T-cell (primary cell): ENCODE results near the gene PCYT2. TPM values are rescaled to one million over a fixed set of nuclear protein-coding genes. Genes with fewer than 3 reads are reported as not detected.

Source experiments
- ATAC-seq, 4 experiments: fragments of 200-7000 bp in 3 of 4; fragments of 150-1000 bp in 1 of 4; cut with Tn5 transposase; replicated peaks in 1 of 4; 1 replicate in 3 of 4; 2 replicates in 1 of 4; pipeline ENCODE4 v1.10.0; 2021; ENCODE audit warnings: moderate library complexity in 3 of 4, mild to moderate bottlenecking in 2 of 4, moderate number of reproducible peaks in 1 of 4
- CTCF ChIA-PET, 2 donors: fragments of 300-600 bp; sonication (Branson Sonifier 250); formaldehyde crosslinking; loops; one replicate each; lab custom pipeline; 2022; ENCODE audit warnings: antibody characterized with exemption in 2 of 2; lab: Charles Lee
- POLR2A ChIA-PET, 2 donors: fragments of 300-600 bp; sonication (Branson Sonifier 250); formaldehyde crosslinking; loops; one replicate each; lab custom pipeline; 2022; ENCODE audit warnings: antibody characterized with exemption in 2 of 2; lab: Charles Lee
- DNase-seq, 35 experiments: peaks; one replicate each; pipeline versions ENCODE4 v3.0.0 to v3.0.0-alpha.2; 2013 to 2023
- H3K27ac ChIP-seq: one replicate; pipeline ENCODE4 v1.5.1; 2013; ENCODE audit warnings: low read length
- H3K27me3 ChIP-seq, 2 experiments: replicated peaks in 1 of 2; 1 replicate in 1 of 2; 2 replicates in 1 of 2; pipeline versions ENCODE4 v1.6.1 to v1.7.0; 2013; ENCODE audit warnings: low read length in 1 of 2, mixed read lengths in 1 of 2; ENCODE audit not compliant: control insufficient read depth in 2 of 2, insufficient read depth in 2 of 2; ENCODE audit errors: extremely low read depth in 1 of 2
- H3K36me3 ChIP-seq, 2 donors: 1 replicate in 1 of 2; 2 replicates in 1 of 2; pipeline versions ENCODE4 v1.6.1 to v1.7.0; 2013; ENCODE audit warnings: low read length in 1 of 2; ENCODE audit not compliant: control insufficient read depth in 2 of 2, insufficient read depth in 1 of 2; ENCODE audit errors: extremely low read depth in 1 of 2
- H3K4me1 ChIP-seq, 2 experiments: 1 replicate in 1 of 2; 2 replicates in 1 of 2; pipeline versions ENCODE4 v1.6.1 to v1.7.0; 2013; ENCODE audit warnings: low read length in 2 of 2, mixed read lengths in 1 of 2; ENCODE audit not compliant: insufficient read depth in 2 of 2, control insufficient read depth in 1 of 2; ENCODE audit errors: extremely low read depth in 1 of 2
- H3K4me3 ChIP-seq, 2 donors: 1 replicate in 1 of 2; 2 replicates in 1 of 2; pipeline versions ENCODE4 v1.5.1 to v1.7.0; 2013; ENCODE audit warnings: mild to moderate bottlenecking in 2 of 2, low read length in 1 of 2, moderate library complexity in 1 of 2; ENCODE audit not compliant: control insufficient read depth in 1 of 2; ENCODE audit errors: extremely low read depth in 1 of 2
- H3K9me3 ChIP-seq: 2 replicates; pipeline ENCODE4 v1.7.0; 2013
- H3K27ac Mint-ChIP-seq, 2 donors: one replicate each; pipeline ENCODE4 v1.8.0; 2020 to 2021; ENCODE audit warnings: mild to moderate bottlenecking in 2 of 2, mixed read lengths in 2 of 2
- H3K27me3 Mint-ChIP-seq, 2 donors: one replicate each; pipeline ENCODE4 v1.8.0; 2021 to 2022; ENCODE audit warnings: mixed read lengths in 2 of 2
- H3K36me3 Mint-ChIP-seq: one replicate; pipeline ENCODE4 v1.8.0; 2021; ENCODE audit warnings: mixed read lengths
- H3K4me1 Mint-ChIP-seq, 3 donors: one replicate each; pipeline ENCODE4 v1.8.0; 2020 to 2022; ENCODE audit warnings: mixed read lengths in 3 of 3, mild to moderate bottlenecking in 1 of 3
- H3K4me3 Mint-ChIP-seq, 3 donors: one replicate each; pipeline ENCODE4 v1.8.0; 2020 to 2022; ENCODE audit warnings: mild to moderate bottlenecking in 3 of 3, mixed read lengths in 3 of 3, moderate library complexity in 3 of 3
- H3K9me3 Mint-ChIP-seq, 3 donors: one replicate each; pipeline ENCODE4 v1.8.0; 2020 to 2022; ENCODE audit warnings: mixed read lengths in 3 of 3
- WGBS: methylation state at CpG from one replicate; pipeline ENCODE4 v1.1.5; 2013; ENCODE audit warnings: missing lambda C conversion rate; ENCODE audit not compliant: insufficient coverage; 5-methylcytosine and 5-hydroxymethylcytosine counted together
- total RNA-seq, 35 experiments: library from RNA in 6 of 35; stranded (reverse) in 6 of 35; fragments of 120-200 nt in 1 of 35; gene quantifications; one replicate each; pipeline versions ENCODE4 v1.2.1 to v1.2.4 and lab custom pipeline; 2013 to 2026

PCYT2 gene
- total RNA-seq, 5 donors from 2014 or later (not counting 1 experiment from before 2014, with no cell fraction given) = 24.5 to 55.2 (median 48.2) TPM

GRCh38 chr17:81885454-81885853 lies 25.7 kb downstream of the PCYT2 start:
- over 99% methylated on average over 10 of the region's 10 CpGs for WGBS
- no peak overlapping the region for H3K27ac ChIP-seq
- H3K4me3 ChIP-seq = no peak overlapping the region
- DNase-seq (no peak), ATAC-seq (no peak)
- Mint-ChIP-seq H3K4me3 (no peak overlapping the region), H3K36me3 (peaks cover 36% of the 10 kb centered on the region), H3K27me3 (no peaks in the 10 kb centered on the region), H3K9me3 (no peaks in the 10 kb centered on the region), H3K4me1 (peaks cover 17 to 23% (median 18%) of the 10 kb centered on the region in 3 donors), H3K27ac (peak overlapping the region; percentile 13 to 52)
- peaks cover 7 to 61% of the 10 kb centered on the region in 2 donors for H3K36me3 ChIP-seq
- ChIA-PET POLR2A (no interaction called here), CTCF (no interaction called here)
- H3K4me1 ChIP-seq = peaks cover 7 to 21% of the 10 kb centered on the region in 2 experiments
- H3K27me3 ChIP-seq = no peaks in the 10 kb centered on the region
- no peaks in the 10 kb centered on the region for H3K9me3 ChIP-seq

- H3K36me3 Mint-ChIP-seq = peaks cover 36% of the 10 kb centered on the region
- Histone ChIP-seq H3K9me3 (no peaks in the 10 kb centered on the region), H3K4me3 (no peak overlapping the region), H3K27ac (no peak overlapping the region), H3K4me1 (peaks cover 3 to 16% of the 10 kb centered on the region in 2 experiments), H3K36me3 (peaks cover 7 to 61% of the 10 kb centered on the region in 2 donors), H3K27me3 (no peaks in the 10 kb centered on the region)
- H3K4me1 Mint-ChIP-seq = peaks cover 13 to 18% (median 17%) of the 10 kb centered on the region in 3 donors
- H3K4me3 Mint-ChIP-seq = no peak overlapping the region
- no peak for DNase-seq
- ChIA-PET POLR2A (no interaction called here), CTCF (interaction anchor here in 1 of 2 donors (0.6 kb wide), 1 partner anchor 208 kb away, joined by 3 read pairs; no protein-coding TSS in a partner anchor)
- ATAC-seq = peak in 1 of 4 experiments; percentile 26
- H3K27me3 Mint-ChIP-seq = no peaks in the 10 kb centered on the region
- WGBS = 100% methylated on average over 4 of the region's 5 CpGs
- no peaks in the 10 kb centered on the region for H3K9me3 Mint-ChIP-seq
- no peak overlapping the region for H3K27ac Mint-ChIP-seq
These were observed 26.2 kb downstream of the PCYT2 start for GRCh38 chr17:81884968-81885367.

- ChIA-PET POLR2A (no interaction called here), CTCF (interaction anchor here in 1 of 2 donors (0.6 kb wide), 1 partner anchor 208 kb away, joined by 3 read pairs; no protein-coding TSS in a partner anchor)
- peaks cover 0 to 12% of the 10 kb centered on the region in 2 experiments for H3K4me1 ChIP-seq
- no peaks in the 10 kb centered on the region for H3K9me3 ChIP-seq
- no peaks in the 10 kb centered on the region for H3K27me3 ChIP-seq
- DNase-seq = no peak
- Mint-ChIP-seq H3K36me3 (peaks cover 39% of the 10 kb centered on the region), H3K27me3 (no peaks in the 10 kb centered on the region), H3K4me1 (peaks cover 10 to 17% (median 16%) of the 10 kb centered on the region in 3 donors), H3K27ac (no peak overlapping the region), H3K4me3 (no peak overlapping the region), H3K9me3 (no peaks in the 10 kb centered on the region)
- H3K36me3 ChIP-seq = peaks cover 7 to 58% of the 10 kb centered on the region in 2 donors
- WGBS = 95% methylated on average over 11 of the region's 11 CpGs
- H3K27ac ChIP-seq = no peak overlapping the region
- ATAC-seq = peak in 2 of 4 experiments; percentile 13 to 25
- H3K4me3 ChIP-seq = no peak overlapping the region
These were observed 26.7 kb downstream of the PCYT2 start for GRCh38 chr17:81884520-81884919.

- Mint-ChIP-seq H3K36me3 (peaks cover 16% of the 10 kb centered on the region), H3K4me3 (no peak overlapping the region), H3K9me3 (no peaks in the 10 kb centered on the region), H3K27me3 (no peaks in the 10 kb centered on the region), H3K27ac (no peak overlapping the region), H3K4me1 (peaks cover 0 to 4% (median under 1%) of the 10 kb centered on the region in 3 donors)
- H3K27me3 ChIP-seq = no peaks in the 10 kb centered on the region
- no peaks in the 10 kb centered on the region for H3K9me3 ChIP-seq
- WGBS = 96% methylated on average over 3 of the region's 5 CpGs
- ATAC-seq = no peak
- DNase-seq = no peak
- H3K4me1 ChIP-seq = no peaks in the 10 kb centered on the region
- H3K4me3 ChIP-seq = no peak overlapping the region
- no peak overlapping the region for H3K27ac ChIP-seq
- peaks cover 0 to 18% of the 10 kb centered on the region in 2 donors for H3K36me3 ChIP-seq
- ChIA-PET CTCF (no interaction called here), POLR2A (no interaction called here)
These were observed 32.1 kb downstream of the PCYT2 start for GRCh38 chr17:81879121-81879520.

GRCh38 chr17:81878294-81878693 lies 32.9 kb downstream of the PCYT2 start:
- Histone ChIP-seq H3K27ac (no peak overlapping the region), H3K4me1 (peaks cover 0 to under 1% of the 10 kb centered on the region in 2 experiments), H3K9me3 (no peaks in the 10 kb centered on the region), H3K4me3 (no peak overlapping the region), H3K36me3 (peaks cover 0 to 18% of the 10 kb centered on the region in 2 donors), H3K27me3 (no peaks in the 10 kb centered on the region)
- ATAC-seq (no peak), DNase-seq (no peak)
- no peak overlapping the region for H3K27ac Mint-ChIP-seq
- no peaks in the 10 kb centered on the region for H3K9me3 Mint-ChIP-seq
- ChIA-PET CTCF (no interaction called here), POLR2A (no interaction called here)
- H3K36me3 Mint-ChIP-seq = peaks cover 16% of the 10 kb centered on the region
- WGBS = 100% methylated on average over 2 of the region's 3 CpGs
- H3K4me3 Mint-ChIP-seq = no peak overlapping the region
- peaks cover 4 to 9% (median 7%) of the 10 kb centered on the region in 3 donors for H3K4me1 Mint-ChIP-seq
- no peaks in the 10 kb centered on the region for H3K27me3 Mint-ChIP-seq

- Mint-ChIP-seq H3K27ac (no peak overlapping the region), H3K4me3 (no peak overlapping the region), H3K9me3 (no peaks in the 10 kb centered on the region), H3K4me1 (peaks cover 9 to 16% (median 14%) of the 10 kb centered on the region in 3 donors), H3K27me3 (no peaks in the 10 kb centered on the region), H3K36me3 (peaks cover 14% of the 10 kb centered on the region)
- ATAC-seq = no peak
- no peak overlapping the region for H3K4me3 ChIP-seq
- no peak for DNase-seq
- 90% methylated on average over 2 of the region's 5 CpGs for WGBS
- no peak overlapping the region for H3K27ac ChIP-seq
- peaks cover 0 to 18% of the 10 kb centered on the region in 2 donors for H3K36me3 ChIP-seq
- no peaks in the 10 kb centered on the region for H3K27me3 ChIP-seq
- POLR2A ChIA-PET = no interaction called here
- H3K4me1 ChIP-seq = peaks cover 2 to 8% of the 10 kb centered on the region in 2 experiments
- H3K9me3 ChIP-seq = no peaks in the 10 kb centered on the region
- CTCF ChIA-PET = no interaction called here
These were observed 33.6 kb downstream of the PCYT2 start for GRCh38 chr17:81877569-81877968.
